GM12801 (cell line): ENCODE results near the gene CEP89.

Source experiments
- TF ChIP-seq, protein P1 (sequence below): IDR thresholded peaks from one replicate; pipeline ENCODE4 v1.5.1; 2011; ENCODE audit warnings: control low read depth; ENCODE audit not compliant: insufficient read length; ENCODE audit errors: extremely low read depth

Gene CEP89

DNA sequence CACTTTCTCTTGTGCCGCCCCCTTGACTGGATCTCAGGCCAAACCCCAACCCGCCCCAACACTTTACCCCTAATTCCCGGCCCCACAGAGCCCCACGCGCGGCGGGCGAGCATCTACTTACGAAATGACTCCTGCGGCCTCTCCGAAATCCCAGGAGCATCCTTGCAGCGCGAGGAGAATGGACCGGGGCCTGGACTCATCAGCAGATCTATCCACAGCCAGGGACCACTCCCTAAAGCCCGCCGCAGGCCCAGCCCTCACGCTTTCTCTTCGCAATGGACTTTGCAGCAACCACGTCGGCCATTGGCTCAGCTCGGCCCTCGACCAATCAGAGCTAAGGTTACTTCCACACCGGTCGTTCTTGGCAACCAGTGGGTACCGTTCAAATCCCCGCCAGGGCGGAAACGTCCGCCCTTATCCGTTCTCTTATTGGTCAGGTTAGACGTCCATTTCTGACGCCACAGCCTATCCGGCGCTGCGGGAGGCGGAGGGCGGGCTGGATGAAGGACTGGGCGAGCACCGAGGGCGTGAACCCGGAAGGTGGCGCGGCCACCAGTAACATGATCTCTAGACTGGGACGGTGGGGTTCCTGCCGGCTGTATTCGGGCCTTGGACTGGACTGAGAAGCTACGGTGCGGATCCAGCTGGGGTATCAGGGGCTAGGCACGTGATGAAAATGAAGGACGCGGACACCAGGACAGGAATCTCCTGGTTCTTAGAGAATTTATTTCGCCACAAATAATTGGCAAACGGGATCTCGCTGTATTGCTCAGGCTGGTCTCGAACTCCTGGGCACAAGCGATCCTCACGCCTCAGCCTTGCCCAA lies at the start of gene CEP89, which contains the start of gene FAAP24:
Gene CEP89 (minus strand): TSS at position 244 of the 826 bp plus-strand sequence. CDS start 84 bp downstream, at position 160.
Gene FAAP24 (plus strand): TSS at position 528 of the 826 bp plus-strand sequence. CDS start 955 bp downstream, outside the sequence.
- TF ChIP-seq, protein P1, sequence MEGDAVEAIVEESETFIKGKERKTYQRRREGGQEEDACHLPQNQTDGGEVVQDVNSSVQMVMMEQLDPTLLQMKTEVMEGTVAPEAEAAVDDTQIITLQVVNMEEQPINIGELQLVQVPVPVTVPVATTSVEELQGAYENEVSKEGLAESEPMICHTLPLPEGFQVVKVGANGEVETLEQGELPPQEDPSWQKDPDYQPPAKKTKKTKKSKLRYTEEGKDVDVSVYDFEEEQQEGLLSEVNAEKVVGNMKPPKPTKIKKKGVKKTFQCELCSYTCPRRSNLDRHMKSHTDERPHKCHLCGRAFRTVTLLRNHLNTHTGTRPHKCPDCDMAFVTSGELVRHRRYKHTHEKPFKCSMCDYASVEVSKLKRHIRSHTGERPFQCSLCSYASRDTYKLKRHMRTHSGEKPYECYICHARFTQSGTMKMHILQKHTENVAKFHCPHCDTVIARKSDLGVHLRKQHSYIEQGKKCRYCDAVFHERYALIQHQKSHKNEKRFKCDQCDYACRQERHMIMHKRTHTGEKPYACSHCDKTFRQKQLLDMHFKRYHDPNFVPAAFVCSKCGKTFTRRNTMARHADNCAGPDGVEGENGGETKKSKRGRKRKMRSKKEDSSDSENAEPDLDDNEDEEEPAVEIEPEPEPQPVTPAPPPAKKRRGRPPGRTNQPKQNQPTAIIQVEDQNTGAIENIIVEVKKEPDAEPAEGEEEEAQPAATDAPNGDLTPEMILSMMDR: no peak

DNA sequence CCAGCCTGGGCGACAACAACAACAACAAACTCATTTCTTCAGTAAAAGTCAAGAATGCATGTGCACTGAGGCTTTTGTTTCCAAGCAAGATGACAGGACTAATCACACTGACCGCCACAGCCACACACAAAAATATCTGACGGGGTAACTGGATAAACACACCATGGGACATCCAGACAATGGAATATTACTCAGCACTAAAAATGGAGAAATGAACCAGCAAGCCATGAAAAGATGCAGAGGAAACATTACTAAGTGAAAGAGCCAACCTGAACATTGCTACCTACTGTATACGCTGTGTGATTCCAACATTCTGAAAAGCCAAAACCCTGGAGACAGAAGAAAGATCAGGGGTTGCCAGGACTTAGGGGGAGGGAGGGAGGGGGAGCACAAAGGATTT lies 37.0 kb upstream of the CEP89 start:
- TF ChIP-seq, protein P1: no peak

DNA sequence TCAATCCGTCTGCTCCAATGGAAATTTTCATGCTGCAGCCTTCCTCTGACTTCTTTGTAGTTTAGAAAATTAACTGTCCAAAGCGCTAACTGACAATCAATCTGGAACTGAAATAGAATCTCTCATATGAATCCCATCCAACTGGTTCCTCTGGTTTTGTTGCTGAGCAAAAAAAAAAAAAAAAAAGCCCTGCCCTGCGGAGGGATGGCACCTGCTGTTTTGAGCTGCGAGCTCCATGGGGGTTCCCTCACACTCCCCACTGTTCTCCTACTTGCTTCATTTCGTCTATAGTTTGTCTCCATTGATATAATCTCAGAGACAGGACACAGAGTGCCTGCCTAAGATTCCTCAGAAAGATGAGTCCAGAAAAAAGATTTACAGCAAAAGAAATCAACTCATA lies 33.7 kb upstream of the CEP89 start:
- TF ChIP-seq, protein P1: no peak

DNA sequence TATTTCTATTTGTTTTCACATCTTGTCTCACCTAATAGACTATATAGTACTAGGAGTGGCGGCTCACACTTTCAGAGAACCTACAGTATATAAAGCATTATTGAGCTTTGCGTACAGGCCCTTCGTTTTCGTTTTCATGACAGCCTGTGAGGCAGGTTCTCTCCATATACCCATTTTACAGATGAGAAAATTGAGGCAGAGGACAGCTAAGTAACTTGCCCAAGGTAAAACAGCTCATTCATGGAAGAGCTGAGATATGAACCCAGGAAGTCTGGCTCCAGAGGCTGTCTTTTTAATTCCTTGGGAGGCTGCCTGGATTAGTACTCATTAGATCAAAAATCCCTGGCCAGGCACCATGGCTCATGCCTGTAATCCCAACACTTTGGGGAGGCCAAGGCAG lies 29.2 kb upstream of the CEP89 start:
- TF ChIP-seq, protein P1: no peak

DNA sequence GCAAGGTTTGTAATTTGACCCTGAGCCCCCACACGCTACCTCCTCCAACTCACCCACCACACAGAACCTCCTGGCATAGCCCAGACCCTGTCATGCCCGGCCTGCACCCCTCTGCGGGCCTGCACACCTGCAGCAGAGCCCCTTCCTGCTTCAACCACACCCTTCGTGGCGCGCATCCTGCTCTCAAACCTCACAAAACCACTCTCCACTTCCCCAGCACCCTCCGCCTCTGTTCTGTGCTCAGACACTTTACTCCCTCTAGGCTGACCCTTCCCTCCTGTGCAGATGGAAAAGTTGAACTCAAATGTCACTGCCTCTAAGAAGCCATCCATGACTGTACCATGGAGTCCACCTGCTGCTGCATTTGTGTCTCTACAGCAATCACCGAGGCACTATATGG lies 28.8 kb upstream of the CEP89 start:
- TF ChIP-seq, protein P1: no peak

DNA sequence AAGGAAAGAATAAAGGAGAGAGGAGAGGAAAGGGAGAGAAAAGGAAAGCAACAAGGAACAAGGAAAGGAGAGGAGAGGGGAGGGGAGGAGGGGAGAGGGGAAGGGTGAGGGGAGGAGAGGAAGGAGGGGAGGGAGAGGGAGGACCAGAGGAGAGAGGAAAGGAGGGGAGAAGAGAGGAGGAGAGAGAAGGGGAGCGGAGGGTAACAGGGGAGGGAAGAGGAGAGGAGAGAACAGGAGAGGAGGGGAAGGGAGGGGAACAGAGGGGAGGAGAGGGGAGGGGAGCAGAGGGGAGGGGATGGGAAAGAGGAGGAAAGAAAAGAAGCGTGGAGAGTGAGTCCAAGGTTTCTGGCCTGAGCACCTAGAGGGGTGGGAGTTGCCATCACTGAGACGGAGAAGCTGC lies 27.0 kb upstream of the CEP89 start:
- TF ChIP-seq, protein P1: no peak

DNA sequence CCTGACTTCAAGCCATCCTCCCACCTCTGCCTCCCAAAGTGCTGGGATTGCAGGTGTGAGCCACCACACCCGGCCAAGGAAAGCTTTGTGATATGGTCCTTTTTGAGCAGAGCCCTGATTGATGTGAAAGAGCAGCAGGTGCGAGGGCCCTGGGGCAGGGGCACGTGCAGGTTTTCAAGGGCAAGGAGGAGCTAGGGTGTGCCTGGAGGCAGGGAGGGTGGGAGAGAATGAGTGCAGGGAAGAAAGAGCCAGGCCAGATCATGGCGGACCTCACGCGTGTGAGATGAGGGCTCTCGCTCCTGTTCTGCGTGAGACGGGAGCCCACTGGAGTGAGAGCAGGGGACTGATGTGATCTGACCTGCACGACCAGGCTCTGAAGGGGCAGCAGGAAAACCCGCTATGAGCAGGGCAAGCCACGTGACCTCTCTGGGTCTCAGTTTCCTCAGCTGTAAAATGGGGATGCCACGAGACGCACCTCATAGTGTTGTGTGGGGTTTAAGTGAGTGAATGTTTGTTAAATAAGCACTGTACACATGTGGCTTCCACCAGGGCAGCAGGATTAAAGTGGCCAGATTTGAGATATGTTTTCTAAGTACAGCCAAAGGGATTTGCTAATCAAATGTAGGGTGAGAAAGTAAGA lies 26.1 kb upstream of the CEP89 start:
- TF ChIP-seq, protein P1: no peak
